Glutamatergic neuron (in vitro differentiated cells): ENCODE data around the gene TELO2. TPM values are rescaled to one million over a fixed set of nuclear protein-coding genes. Genes with fewer than 3 reads are reported as not detected.

Experiments
- DNase-seq: peaks from one replicate; pipeline ENCODE4 v3.0.0; 2022
- H3K27ac Mint-ChIP-seq: one replicate; pipeline ENCODE4 v1.8.0; 2020; ENCODE audit warnings: mild to moderate bottlenecking, mixed read lengths, inconsistent platforms; ENCODE audit not compliant: unreplicated experiment
- H3K27me3 Mint-ChIP-seq: one replicate; pipeline ENCODE4 v1.8.0; 2020; ENCODE audit warnings: mild to moderate bottlenecking, moderate library complexity, mixed read lengths, inconsistent platforms; ENCODE audit not compliant: unreplicated experiment
- H3K36me3 Mint-ChIP-seq: one replicate; pipeline ENCODE4 v1.8.0; 2020; ENCODE audit warnings: mild to moderate bottlenecking, mixed read lengths, inconsistent platforms; ENCODE audit not compliant: unreplicated experiment
- H3K4me1 Mint-ChIP-seq: one replicate; pipeline ENCODE4 v1.8.0; 2020; ENCODE audit warnings: mild to moderate bottlenecking, low read depth, mixed read lengths, inconsistent platforms; ENCODE audit not compliant: unreplicated experiment
- H3K4me3 Mint-ChIP-seq: one replicate; pipeline ENCODE4 v1.8.0; 2020; ENCODE audit warnings: mild to moderate bottlenecking, mixed read lengths, inconsistent platforms; ENCODE audit not compliant: unreplicated experiment
- H3K9me3 Mint-ChIP-seq: one replicate; pipeline ENCODE4 v1.8.0; 2020; ENCODE audit warnings: mild to moderate bottlenecking, moderate library complexity, mixed read lengths, inconsistent platforms; ENCODE audit not compliant: unreplicated experiment
- total RNA-seq: library from RNA; stranded (reverse); fragmentation: NEBNext Ultra II Directional; extraction: Animal tissue kit (Norgen Biotek cat#: 25700); gene quantifications from one replicate; pipeline ENCODE4 v1.2.1, GENCODE V29; 2021; ENCODE audit not compliant: unreplicated experiment
- TF ChIP-seq, protein P1 (sequence below): fragments of 200-600 bp; sonication (generic); IDR thresholded peaks from one replicate; pipeline ENCODE4 v1.5.0; 2021; ENCODE audit not compliant: partially characterized antibody, unreplicated experiment

The TELO2 gene
- total RNA-seq, 1 donor from 2014 or later = 101 TPM

DNA sequence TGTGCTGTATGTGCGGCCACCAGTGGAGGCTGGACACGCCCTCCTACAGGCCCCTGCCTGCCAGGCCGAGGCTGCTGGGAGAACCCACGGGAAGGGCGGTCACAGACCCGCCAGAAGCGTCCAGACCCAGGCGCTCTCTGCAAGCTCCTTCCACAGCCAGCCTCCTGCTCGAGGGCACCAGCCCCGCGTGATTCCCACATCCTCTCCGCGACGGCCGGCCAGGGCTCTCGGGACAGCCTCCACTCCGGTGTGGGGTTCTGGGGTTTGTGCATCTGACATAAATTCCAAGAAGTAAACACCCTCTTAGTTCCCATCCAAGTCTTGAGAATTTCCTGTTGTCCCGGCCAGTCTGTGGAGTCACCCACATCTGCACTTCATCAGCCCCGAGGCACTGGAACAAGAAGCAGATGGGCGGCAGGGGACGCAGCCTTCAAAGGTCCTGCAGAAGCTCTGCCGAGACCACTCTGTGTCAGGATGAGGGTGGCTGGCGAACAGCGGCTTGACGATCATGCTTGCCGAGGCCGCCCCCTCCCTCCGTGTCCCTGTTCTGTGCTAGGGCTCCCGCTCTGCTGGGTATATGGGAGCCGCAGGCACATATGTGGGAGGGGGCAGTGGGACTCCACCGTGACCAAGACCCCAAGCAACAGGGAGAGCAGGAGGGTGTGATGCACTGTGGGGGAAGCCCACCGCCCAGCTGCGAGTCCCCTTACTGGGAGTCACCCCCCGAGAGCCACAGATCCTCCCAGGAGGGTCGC, 37.9 kb downstream of the TELO2 start:
- Mint-ChIP-seq H3K27me3 (peaks cover 4% of the 10 kb centered on the region), H3K4me1 (peaks cover 14% of the 10 kb centered on the region), H3K4me3 (no peak overlapping the region), H3K27ac (peak overlapping the region; percentile 12), H3K9me3 (peaks cover 11% of the 10 kb centered on the region), H3K36me3 (no peaks in the 10 kb centered on the region)
- DNase-seq = no peak
- TF ChIP-seq, protein P1, sequence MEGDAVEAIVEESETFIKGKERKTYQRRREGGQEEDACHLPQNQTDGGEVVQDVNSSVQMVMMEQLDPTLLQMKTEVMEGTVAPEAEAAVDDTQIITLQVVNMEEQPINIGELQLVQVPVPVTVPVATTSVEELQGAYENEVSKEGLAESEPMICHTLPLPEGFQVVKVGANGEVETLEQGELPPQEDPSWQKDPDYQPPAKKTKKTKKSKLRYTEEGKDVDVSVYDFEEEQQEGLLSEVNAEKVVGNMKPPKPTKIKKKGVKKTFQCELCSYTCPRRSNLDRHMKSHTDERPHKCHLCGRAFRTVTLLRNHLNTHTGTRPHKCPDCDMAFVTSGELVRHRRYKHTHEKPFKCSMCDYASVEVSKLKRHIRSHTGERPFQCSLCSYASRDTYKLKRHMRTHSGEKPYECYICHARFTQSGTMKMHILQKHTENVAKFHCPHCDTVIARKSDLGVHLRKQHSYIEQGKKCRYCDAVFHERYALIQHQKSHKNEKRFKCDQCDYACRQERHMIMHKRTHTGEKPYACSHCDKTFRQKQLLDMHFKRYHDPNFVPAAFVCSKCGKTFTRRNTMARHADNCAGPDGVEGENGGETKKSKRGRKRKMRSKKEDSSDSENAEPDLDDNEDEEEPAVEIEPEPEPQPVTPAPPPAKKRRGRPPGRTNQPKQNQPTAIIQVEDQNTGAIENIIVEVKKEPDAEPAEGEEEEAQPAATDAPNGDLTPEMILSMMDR = no peak

DNA sequence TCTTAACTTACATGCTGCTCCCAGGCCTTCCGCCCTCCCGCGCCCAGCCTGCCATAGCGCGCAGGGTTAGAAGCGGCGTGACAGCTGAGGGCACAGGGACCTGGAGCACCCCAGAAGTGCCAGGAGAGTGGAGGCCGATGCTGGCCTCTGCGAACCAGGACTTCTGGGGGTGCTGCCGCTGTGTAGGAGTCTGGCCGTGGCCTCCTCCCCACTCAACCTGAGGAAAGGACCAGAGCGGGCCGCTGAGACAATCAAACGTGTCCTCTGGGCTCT, 38.4 kb downstream of the TELO2 start:
- Mint-ChIP-seq H3K27me3 (peaks cover 4% of the 10 kb centered on the region), H3K4me1 (peaks cover 14% of the 10 kb centered on the region), H3K36me3 (no peaks in the 10 kb centered on the region), H3K4me3 (no peak overlapping the region), H3K27ac (no peak overlapping the region), H3K9me3 (peaks cover 11% of the 10 kb centered on the region)
- TF ChIP-seq, protein P1 = no peak
- DNase-seq = no peak

DNA sequence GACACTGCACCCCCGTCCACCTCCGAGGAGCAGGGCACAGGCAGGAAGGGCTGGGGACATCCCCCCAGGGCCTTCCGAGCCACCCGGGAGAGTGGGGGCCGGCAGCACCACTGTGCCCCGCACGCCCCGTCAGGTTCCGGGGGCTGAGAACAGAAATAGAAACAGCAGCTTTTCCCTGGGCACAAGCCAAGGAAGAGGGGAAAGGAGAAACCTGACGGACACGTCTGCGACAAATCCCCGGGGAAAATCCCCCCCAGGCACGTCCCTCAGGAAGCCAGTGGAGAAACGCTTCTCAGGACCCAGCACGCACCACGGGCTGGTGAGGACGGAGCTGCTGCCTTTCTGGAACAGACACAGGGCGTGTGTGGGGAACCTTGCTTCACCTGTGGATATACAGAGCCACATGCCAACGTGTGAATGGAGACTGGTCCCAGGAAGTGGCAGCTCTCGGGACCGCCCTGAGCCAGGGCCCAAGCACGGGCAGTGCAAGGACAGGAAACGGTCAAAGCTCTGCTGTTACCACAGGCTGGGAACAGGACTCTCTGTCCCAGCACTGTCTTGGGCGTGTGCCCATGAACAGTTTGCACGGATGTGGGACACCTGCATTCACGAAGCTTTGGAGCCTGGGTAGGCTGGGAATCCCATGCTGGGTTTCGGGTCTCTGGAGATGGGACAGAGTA, 39.1 kb downstream of the TELO2 start:
- H3K27ac Mint-ChIP-seq = no peak overlapping the region
- H3K4me1 Mint-ChIP-seq = peaks cover 18% of the 10 kb centered on the region
- no peak overlapping the region for H3K4me3 Mint-ChIP-seq
- DNase-seq = no peak
- TF ChIP-seq, protein P1 = no peak
- peaks cover 11% of the 10 kb centered on the region for H3K9me3 Mint-ChIP-seq
- no peaks in the 10 kb centered on the region for H3K36me3 Mint-ChIP-seq
- peaks cover 6% of the 10 kb centered on the region for H3K27me3 Mint-ChIP-seq

DNA sequence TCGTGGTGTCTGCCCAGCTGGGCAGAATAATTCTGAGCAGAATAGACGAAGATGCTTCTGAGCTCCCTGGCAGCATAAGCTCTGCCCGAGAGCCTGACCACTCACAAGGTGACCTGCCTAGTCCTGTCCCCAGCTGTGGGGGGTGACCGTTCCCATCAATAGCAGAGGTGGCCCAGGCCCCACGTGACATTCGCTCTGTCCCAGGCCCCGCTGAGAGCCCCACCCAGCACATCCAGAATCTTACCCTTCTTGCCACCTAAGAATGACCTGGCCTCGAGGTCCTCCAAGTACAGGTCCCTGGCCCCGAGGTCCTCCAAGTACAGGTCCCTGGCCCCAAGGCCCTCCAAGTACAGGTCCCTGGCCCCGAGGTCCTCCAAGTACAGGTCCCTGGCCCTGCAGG, 39.6 kb downstream of the TELO2 start:
- Mint-ChIP-seq H3K27me3 (peaks cover 6% of the 10 kb centered on the region), H3K27ac (no peak overlapping the region), H3K9me3 (peaks cover 11% of the 10 kb centered on the region), H3K4me3 (no peak overlapping the region), H3K36me3 (no peaks in the 10 kb centered on the region), H3K4me1 (peaks cover 18% of the 10 kb centered on the region)
- no peak for DNase-seq
- TF ChIP-seq, protein P1 = no peak

DNA sequence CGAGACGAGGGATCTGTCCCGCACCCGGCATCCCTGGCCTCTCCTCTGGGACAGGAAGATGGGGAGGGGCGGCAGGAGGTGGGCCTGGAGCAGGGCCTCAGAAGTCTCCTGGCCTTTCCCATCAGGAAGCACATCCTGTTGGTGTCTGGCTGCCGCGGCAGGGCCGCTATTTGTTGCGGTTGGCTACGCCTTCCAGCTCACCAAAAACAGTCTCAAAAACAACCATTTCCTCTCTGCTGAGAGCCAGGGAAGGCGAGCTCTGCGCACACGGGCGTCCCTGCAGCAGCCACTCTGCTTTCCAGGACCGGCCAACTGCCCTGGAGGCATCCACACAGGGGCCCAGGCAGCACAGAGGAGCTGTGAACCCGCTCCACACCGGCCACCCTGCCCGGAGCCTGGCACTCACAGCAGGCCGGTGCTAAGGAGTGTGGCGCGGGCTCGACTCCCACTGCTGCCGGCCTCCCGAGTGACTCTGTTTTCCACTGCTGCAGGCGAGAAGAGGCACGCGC, 40.3 kb downstream of the TELO2 start, which contains the start of gene TMEM204:
Gene TMEM204, plus strand, starts transcription at position 224 of the 509 bp plus-strand sequence. CDS start 610 bp downstream, outside the sequence.
- Mint-ChIP-seq H3K4me3 (no peak within 1 kb of the TSS), H3K9me3 (peaks cover 7% of the 10 kb centered on the region), H3K27ac (no peak within 1 kb of the TSS), H3K4me1 (peaks cover 17% of the 10 kb centered on the region), H3K27me3 (peaks cover 6% of the 10 kb centered on the region), H3K36me3 (no peaks in the 10 kb centered on the region)
- TF ChIP-seq, protein P1 = no peak
- no peak for DNase-seq
